ENCODE measurements around the gene MAPKAP1. TPM values are rescaled to one million over a fixed set of nuclear protein-coding genes. Genes with fewer than 3 reads are reported as not detected.

Gene MAPKAP1
- total and polyA plus RNA-seq, 9 of the 15 experiments (the other 6 are each of a cell fraction or from before 2014, with no cell fraction given): 2.6 to 82.1 (median 61.1) TPM

GRCh38 chr9:125549039-125549438 lies 158.0 kb downstream of the MAPKAP1 start:
- H3K9me3 ChIP-seq (replicated peaks; ENCODE audit: control insufficient read depth, insufficient read depth, low read depth, low read length): no peaks in the 10 kb centered on the region
- no peak for TF ChIP-seq PHF8 (IDR thresholded peaks at IDR 0.05; ENCODE audit: borderline replicate concordance, low read length)
- TF ChIP-seq LEF1 (IDR thresholded peaks at IDR 0.05): no peak
- TF ChIP-seq ZNF280A (IDR thresholded peaks at IDR 0.05; ENCODE audit: low read depth, partially characterized antibody): no peak
- no peak for TF ChIP-seq HDAC8 (tag; IDR thresholded peaks at IDR 0.05)
- TF ChIP-seq SAFB2 (IDR thresholded peaks at IDR 0.05; ENCODE audit: borderline replicate concordance, low read depth, low read length, severe bottlenecking): no peak
- no peak for TF ChIP-seq NONO (IDR thresholded peaks at IDR 0.05; ENCODE audit: low read depth in 2 of 2, low read length in 1 of 2)
- TF ChIP-seq ELF1 (tag; IDR thresholded peaks at IDR 0.05): no peak
- no peak for TF ChIP-seq ZNF639 (CRISPR knock-in tag; conservative IDR thresholded peaks at IDR 0.05 in 1 of 2, IDR thresholded peaks at IDR 0.05 in 1 of 2)
- no peak for TF ChIP-seq DLX4 (CRISPR knock-in tag; IDR thresholded peaks at IDR 0.05)
- TF ChIP-seq TRIM24 (IDR thresholded peaks at IDR 0.05): no peak
- TF ChIP-seq IRF1 (CRISPR knock-in tag; IDR thresholded peaks at IDR 0.05; ENCODE audit: borderline replicate concordance): no peak
- no peaks in the 10 kb centered on the region for H3K27me3 ChIP-seq (ENCODE audit: control insufficient read depth in 2 of 2, insufficient read depth in 2 of 2, low read length in 2 of 2)
- no peaks in the 10 kb centered on the region for H3K79me2 ChIP-seq (ENCODE audit: control insufficient read depth, insufficient read depth, low read length)
- no peak overlapping the region for H3K9ac ChIP-seq (ENCODE audit: insufficient read depth in 1 of 2, low read depth in 2 of 2, low read length in 2 of 2)
- H3K36me3 ChIP-seq (ENCODE audit: control insufficient read depth, insufficient read depth, low read length): no peaks in the 10 kb centered on the region
- BruUV-seq (replicated peaks): no TSS peak
- no peak for FAIRE-seq
- H3K9me1 ChIP-seq (ENCODE audit: control insufficient read depth, insufficient read depth, low read length): no peaks in the 10 kb centered on the region
- no peak overlapping the region for H3K4me3 ChIP-seq
- intact Hi-C loops (cut with micrococcal nuclease) (no loop called here), in situ Hi-C loops (cut with MboI) (no loop called here)
- H2AFZ ChIP-seq (ENCODE audit: low read depth, low read length): no peak overlapping the region
- no peak overlapping the region for H3K4me2 ChIP-seq (ENCODE audit: insufficient read depth, low read length)
- DNase-seq (ENCODE audit: extremely low read depth in 1 of 4, low spot score in 3 of 4): no peak
- no peak for ATAC-seq
- POLR2A ChIA-PET: interaction anchor here (0.7 kb wide), 1 partner anchor 14 kb away, joined by 3 read pairs; no protein-coding TSS in a partner anchor
- no peak overlapping the region for H3K27ac ChIP-seq (ENCODE audit: extremely low read depth, low read depth, low read length)
- no peaks in the 10 kb centered on the region for H4K20me1 ChIP-seq (replicated peaks; ENCODE audit: control insufficient read depth, insufficient read depth, low read length)
- CTCF ChIA-PET (ENCODE audit: low intra/inter-chr PET ratio): no interaction called here
- 91% methylated on average over 3 of the region's 3 CpGs for WGBS (ENCODE audit: insufficient coverage, low coverage, missing lambda C conversion rate)
- peaks cover 0 to 5% of the 10 kb centered on the region in 2 experiments; a peak in 2 of 5 replicates for H3K4me1 ChIP-seq (replicated peaks in 1 of 2; ENCODE audit: control insufficient read depth in 2 of 2, insufficient read depth in 2 of 2, low read length in 2 of 2)

Measured in K562 (cell line).